ENCODE results near the gene LTBP3.
A peak's percentile ranks its signal among the peaks of the same experiment; 100 is the strongest.
"Not testable (repeated sequence)": the region's sequence is repeated elsewhere in the genome, so short reads cannot be mapped to it uniquely, and the experiment has no call there.

LTBP3 gene

DNA sequence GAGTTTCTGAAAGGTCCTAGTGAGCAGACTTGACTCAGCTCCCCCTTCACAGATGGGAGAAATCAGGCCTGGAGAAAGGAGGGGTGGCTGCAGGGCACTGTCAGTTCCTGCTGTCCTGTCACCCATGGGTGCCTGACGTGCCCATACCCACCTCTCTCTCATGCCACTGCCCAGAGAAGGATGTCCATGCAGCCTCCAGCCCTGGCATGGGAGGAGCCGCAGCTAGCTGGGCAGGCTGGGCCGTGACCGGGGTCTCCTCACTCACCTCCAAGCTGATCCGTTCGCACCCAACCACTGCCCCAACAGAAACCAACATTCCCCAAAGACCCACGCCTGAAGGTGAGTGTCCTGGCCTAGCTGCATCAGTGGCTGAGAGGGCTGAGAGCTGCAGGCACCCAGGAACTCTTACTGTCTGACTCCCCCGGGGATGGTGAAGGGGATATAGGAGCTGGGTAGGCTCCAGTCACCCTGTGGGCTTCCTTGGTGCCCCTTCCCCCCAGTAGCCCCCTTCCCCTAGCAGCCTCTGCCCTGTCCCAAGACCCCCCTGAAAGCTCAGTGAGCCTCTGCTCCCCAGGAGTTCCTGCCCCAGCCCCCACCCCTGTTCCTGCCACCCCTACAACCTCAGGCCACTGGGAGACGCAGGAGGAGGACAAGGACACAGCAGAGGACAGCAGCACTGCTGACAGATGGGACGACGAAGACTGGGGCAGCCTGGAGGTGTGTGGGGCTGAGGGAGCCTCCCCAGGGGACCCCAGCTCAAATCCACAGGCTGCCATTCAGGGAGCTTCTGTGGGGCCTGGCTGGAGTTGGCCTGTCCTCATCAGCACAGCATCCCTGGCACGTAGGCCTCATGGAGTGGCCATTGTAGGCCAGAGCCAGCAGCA is 21.5 kb downstream of the LTBP3 start:
- DNase-seq (ENCODE audit: low read depth), result no peak

DNA sequence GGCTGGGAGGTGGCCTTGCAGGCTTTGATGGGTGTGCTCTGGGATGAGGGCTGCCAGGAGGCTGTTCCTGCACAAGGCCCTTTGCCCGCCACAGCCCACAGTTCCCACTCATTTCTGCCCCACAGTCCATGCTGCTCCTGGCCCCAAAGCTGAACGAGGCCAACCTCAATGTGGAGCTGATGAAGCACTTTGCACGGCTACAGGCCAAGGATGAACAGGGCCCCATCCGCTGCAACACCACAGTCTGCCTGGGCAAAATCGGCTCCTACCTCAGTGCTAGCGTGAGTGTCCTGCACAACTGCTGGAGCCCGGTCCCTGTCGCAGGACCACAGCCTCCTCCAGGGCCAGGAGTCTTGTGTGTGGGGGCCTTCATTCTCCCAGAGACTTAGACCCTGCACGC is 23.1 kb downstream of the LTBP3 start:
- DNase-seq (ENCODE audit: low read depth), result no peak

DNA sequence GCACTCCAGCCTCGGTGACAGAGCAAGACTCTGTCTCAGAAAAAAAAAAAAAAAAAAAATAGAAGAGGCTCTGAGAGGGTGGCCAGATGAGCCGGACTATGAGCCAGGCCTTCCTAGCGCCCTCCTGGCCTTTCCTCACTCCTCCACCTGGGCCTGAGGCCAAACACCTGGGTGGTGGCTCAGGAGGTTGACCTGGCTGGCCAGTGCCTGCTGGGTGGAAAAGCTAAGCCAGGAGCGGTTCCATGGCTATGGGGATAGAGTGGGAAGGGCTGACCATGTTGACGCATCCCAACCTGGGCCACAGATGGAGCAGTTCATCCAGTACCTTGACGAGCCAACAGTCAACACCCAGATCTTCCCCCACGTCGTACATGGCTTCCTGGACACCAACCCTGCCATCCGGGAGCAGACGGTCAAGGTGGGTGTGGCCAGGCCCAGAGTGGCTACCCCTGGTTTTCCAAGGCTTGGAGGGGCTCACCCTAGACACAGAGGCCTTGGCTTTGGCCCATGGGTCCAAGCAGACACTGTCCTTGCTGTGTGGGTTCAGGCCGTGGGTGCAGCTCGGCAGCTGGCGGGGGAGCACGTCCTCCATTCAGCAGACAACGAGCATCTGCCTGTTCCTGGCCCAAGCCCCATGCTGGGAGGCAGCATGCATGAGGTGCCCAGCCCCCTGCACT is 25.6 kb downstream of the LTBP3 start:
- DNase-seq (ENCODE audit: low read depth), result no peak

DNA sequence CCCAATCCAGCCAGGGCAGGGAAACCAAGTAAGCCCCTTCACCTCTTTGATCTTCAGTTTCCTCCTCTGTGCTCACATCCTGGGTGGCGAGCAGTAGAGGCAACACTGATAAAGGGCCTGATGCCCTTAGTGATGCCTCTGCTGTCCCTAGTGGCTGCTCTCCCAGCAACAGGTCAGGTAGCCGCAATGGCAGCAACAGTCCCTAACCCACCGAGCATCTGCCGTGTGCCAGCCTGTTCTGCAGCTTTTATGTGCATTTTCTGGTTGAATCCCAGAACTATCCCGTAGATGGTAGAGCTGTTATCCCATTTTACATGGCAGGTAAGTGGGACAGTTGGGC is 28.0 kb downstream of the LTBP3 start:
- no peak for DNase-seq (ENCODE audit: low read depth)

DNA sequence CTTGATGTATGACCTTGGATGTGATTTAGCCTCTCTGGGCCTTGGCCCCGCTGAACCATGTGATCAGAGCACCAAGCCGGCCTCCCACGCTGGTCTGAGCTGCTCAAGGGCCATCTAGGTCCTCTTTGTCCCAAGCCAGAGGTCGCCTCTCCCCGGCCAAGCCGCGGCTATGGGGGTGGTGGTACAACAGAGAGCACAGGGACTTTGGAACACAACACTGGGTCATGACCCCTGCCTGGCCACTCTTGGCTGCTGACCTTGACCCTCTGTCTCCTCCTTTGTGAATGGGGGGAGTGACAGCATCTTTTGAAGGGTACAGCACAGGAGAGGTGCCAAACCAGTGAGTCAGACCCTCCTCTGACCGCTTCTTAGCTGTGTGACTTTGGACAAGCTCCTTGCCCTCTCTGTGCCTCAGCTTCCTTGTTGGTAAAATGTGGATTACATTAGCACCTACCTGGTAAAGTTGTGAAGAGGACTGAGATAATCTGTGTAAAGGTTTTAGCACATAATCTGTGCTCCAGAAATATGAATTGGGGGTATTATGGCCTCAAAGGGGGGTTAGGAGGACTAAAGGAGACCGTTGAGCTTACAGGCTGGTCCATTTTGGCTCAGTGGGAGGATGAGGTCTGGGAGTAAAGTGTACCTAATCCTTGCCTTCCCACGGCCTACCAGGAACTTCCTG is 28.5 kb downstream of the LTBP3 start:
- no peak for DNase-seq (ENCODE audit: low read depth)

DNA sequence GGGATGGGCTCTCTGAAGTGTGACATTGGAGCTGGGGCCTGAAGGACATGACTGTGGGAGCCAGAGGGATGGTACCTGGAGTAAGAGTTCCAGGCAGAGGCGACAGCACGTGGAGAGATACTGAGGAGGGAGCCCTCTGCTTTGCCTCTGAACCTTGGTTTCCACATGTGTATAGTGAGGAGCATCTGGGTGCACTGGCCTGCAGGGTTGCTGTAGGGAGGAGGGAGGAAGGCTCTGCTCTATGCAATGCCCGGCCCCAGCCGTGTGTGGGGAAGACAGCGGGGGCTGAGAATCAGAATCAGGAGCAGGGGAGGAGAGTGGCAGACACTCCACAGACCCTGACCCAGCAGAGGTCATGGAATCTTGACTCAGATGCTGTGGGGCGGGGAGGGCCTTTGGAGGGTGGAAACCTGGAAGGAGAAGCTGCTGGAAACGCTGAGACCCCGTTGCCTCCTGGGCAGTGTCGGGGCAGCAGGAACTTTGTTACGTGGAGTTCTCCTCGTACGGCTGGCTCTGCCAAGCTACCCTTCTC is 29.3 kb downstream of the LTBP3 start:
- DNase-seq (ENCODE audit: low read depth), result no peak

DNA sequence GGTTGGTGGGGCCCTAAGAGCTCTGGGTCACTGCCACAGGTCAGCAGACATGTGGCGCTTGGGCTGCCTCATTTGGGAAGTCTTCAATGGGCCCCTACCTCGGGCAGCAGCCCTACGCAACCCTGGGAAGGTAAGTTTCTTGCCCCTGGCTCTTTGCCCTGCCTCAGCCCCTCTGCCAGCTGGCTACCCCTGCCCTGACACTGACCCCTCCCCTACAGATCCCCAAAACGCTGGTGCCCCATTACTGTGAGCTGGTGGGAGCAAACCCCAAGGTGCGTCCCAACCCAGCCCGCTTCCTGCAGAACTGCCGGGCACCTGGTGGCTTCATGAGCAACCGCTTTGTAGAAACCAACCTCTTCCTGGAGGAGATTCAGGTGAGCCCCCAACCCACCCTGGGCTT is 31.4 kb downstream of the LTBP3 start:
- DNase-seq (ENCODE audit: low read depth), result no peak

DNA sequence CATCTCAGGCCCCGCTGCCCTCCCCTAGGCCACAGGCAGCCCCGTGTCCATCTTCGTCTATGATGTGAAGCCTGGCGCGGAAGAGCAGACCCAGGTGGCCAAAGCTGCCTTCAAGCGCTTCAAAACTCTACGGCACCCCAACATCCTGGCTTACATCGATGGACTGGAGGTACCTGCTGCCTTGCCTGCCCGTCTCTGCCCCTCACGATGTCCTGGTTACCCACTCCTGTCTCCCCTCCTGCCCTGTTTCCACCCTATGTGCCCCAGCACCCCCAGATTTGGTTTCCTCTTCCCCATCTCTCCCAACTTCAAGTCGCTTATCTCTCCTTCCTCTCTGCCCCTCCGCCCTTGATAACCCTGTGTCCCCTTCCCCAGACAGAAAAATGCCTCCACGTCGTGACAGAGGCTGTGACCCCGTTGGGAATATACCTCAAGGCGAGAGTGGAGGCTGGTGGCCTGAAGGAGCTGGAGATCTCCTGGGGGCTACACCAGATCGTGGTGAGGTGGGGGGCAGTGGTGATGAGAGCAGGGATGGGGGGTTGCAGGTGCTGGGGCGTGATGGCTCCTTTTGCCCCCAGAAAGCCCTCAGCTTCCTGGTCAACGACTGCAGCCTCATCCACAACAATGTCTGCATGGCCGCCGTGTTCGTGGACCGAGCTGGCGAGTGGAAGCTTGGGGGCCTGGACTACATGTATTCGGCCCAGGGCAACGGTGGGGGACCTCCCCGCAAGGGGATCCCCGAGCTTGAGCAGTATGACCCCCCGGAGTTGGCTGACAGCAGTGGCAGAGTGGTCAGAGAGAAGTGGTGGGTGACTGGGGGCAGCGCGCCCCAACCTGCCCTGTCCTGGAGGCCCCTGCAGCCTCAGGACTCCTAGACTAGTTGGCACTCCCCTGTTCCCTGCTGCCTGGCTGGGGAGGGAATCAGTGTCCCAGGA is 32.3 kb downstream of the LTBP3 start:
- DNase-seq (ENCODE audit: low read depth), result no peak

DNA sequence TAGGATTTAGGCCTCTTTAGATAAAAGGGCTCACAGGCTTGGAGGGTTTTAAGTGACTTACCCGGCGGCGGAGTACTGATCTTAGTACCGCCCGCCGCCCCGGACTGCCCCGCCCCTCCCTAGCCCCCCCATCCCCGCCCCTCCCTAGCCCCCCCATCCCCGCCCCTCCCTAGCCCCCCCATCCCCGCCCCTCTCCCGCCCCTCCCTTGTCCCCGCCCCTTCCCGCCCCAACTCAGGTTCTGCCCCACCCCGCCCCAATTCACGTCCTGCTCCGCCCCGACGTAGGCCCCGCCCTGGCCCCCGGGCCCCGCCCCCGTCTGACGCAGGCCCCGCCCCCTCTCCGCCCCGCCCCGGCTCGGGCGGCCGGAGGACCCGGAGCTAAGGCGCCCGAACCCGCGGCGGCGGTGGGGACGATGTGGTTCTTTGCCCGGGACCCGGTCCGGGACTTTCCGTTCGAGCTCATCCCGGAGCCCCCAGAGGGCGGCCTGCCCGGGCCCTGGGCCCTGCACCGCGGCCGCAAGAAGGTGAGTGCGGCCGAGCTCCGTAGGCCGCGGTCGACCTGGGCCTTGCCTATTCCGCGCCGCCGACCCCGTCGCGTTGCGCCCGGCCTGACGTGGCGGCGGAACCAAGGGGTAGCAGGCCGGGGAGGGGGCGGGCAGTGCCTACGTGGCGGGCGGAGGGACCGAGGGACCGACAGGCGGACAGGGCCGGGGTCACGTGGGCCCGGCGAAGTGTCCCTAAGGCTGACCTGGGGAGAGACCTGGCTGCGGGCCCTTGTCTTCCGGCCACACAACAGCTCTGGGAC is 33.2 kb downstream of the LTBP3 start, which contains the start of gene SCYL1:
Gene SCYL1 (plus strand): TSS at position 343 of the 805 bp plus-strand sequence. CDS start 71 bp downstream, at position 414.
- DNase-seq (ENCODE audit: low read depth), result peak; percentile 77

DNA sequence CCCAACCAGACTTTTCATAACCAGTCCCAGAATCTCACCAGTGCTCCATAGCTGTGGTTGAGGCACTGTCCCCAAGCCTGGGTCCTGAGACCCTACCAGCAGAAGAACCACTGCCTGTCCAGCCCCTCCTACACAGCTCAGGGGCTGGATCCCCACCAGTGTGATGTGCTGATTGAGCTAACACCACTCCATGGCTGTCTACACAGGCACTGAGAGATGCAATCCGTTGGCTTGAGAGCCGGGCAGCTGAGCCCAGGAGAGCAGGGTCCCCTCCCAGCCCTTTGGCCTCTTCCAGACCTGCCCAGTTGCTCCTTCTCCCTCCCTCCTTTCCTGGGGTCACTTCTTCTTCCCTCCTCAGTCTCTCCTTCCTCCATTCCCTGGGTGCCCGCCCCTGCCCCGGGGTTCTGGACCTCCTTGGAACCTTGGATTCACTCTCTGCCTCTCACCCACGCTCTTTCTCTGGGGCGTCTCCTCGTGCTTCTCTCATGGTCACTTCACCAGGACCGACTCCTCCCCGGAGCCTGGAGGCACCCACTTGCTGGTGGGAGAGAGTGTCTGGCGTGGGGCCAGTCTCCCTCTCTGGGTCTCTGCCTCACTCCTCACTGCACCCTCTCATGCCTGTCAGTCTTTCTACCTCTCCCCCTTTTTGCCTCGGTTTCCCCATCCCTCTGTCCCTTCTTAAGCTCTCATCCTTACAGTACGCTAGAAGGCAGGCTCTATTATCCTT is 34.0 kb downstream of the LTBP3 start:
- no peak for DNase-seq (ENCODE audit: low read depth)

DNA sequence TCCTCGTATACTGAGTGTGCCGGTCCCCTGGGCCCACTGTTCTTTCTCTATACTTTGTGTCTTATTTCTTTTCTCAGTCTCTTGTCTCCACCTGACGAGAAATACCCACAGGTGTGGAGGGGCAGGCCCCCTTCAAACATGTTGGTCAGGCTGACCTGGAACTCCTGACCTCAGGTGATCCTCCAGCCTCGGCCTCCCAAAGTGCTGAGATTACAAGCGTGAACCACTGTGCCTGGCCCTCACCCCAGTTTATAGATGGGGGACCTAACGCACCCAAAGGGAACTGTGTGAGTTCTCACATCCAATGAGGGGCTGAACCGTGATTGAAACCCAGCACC is 34.6 kb downstream of the LTBP3 start:
- not testable (repeated sequence) for DNase-seq (ENCODE audit: low read depth)

DNA sequence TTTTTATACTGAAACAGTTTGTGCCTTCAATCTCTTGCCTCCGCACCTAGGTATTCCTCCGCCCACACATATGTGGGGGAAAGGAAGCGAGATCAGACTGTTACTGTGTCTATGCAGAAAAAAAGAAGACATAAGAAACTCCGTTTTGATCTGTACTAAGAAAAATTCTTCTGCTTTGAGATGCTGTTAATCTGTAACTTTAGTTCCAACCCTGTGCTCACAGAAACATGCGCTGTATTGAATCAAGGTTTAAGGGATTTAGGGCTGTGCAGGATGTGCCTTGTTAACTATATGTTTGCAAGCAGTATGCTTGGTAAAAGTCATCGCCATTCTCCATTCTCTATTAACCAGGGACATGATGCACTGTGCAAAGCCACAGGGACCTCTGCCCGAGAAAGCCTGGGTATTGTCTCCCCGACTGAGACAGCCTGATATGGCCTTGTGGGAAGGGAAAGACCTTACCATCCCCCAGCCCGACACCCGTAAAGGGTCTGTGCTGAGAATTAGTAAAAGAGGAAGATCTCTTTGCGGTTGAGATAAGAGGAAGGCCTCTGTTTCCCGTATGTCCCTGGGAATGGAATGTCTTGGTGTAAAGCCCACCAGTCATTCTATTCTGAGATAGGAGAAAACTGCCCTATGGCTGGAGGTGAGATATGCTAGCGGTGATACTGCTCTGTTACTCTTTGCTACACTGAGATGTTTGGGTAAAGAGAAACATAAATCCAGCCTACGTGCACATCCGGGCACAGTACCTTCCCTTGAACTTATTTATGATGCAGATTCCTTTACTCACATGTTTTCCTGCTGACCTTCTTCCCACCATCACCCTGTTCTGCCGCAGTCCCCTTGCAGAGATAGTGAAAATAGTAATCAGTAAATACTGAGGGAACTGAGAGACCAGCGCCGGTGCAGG is 35.2 kb downstream of the LTBP3 start:
- not testable (repeated sequence) for DNase-seq (ENCODE audit: low read depth)

DNA sequence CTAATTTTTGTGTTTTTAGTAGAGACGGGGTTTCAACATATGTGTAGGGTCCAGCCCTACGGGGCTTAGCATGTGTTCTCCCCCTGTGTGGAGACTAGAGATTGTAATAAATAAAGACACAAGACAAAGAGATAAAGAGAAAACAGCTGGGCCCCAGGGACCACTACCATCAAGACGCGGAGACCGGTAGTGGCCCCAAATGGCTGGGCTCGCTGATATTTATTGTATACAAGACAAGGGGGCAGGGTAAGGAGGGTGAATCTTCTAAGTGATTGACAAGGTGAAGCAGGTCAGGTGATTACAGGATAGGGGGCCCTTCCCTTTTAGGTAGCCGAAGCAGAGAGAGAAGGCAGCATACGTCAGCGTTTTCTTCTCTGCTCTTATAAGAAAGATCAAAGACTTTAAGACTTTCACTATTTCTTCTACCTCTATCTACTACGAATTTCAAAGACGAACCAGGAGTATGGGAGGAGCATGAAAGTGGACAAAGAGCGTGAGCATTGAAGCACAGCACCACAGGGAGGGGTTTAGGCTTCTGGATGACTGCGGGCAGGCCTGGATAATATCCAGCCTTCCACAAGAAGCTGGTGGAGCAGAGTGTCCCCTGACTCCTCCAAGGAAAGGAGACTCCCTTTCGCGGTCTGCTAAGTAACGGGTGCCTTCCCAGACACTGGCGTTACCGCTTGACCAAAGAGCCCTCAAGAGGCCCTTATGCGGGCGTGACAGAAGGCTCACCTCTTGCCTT is 36.2 kb downstream of the LTBP3 start:
- DNase-seq (ENCODE audit: low read depth), result not testable (repeated sequence)

DNA sequence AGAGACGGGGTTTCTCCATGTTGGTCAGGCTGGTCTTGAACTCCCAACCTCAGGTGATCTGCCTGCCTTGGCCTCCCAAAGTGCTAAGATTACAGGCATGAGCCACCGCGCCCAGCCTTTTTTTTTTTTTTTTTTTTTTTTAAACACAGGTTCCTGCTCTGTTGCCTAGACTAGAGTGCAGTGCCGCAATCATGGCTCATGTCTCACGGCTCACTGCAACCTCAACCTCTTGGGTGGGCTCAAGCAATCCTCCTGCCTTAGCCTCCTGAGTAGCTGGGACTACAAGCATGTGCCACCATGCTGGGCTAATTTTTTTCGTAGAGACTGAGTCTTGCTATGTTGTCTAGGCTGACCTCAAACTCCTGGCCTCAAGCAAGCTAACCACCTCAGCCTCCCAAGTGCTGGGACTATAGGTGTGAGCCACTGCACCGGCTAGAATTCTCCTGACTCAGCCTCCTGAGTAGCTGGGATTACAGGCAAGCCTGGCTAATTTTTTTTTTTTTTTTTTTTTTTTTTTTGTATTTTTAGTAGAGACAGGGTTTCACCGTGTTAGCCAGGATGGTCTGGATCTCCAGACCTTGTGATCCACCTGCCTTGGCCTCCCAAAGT is 39.1 kb downstream of the LTBP3 start:
- not testable (repeated sequence) for DNase-seq (ENCODE audit: low read depth)

DNA sequence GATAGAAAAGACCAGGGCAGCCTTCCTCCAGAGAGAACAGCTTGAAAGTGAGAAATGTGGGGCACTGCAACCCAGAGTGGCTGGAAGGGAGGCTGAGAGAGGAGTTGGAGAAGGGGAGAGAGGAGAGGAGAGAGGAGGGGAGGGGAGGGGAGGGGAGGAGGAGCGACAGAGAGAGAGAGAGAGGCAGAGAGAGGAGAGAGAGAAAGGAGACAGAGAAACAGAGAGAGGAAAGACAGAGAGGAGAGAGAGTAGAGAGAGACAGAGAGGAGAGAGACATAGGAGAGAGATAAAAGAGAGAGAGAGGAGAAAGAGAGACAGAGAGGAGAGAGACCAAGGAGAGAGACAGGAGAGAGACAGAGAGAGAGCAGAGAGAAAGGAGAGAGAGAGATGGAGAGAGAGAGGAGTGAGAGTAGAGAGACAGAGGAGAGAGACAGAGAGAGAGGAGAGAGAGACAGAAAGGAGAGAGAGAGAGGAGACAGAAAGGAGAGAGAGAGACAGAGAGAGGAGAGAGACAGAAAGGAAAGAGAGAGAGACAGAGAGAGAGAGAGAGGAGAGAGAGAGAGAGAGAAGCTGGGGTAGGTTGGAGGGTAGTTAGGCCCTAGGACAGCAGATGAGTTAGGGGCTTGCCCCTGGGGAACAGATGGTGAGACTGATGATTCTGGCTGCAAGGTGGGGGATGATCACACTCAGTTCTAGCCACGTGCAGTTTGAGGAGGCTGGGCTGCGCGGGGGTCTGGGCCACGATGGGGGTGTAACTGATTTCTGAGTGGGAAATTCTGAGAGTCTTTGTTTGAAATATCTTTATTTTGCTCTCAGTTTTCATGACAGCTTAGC is 41.8 kb downstream of the LTBP3 start:
- no peak for DNase-seq (ENCODE audit: low read depth)

DNA sequence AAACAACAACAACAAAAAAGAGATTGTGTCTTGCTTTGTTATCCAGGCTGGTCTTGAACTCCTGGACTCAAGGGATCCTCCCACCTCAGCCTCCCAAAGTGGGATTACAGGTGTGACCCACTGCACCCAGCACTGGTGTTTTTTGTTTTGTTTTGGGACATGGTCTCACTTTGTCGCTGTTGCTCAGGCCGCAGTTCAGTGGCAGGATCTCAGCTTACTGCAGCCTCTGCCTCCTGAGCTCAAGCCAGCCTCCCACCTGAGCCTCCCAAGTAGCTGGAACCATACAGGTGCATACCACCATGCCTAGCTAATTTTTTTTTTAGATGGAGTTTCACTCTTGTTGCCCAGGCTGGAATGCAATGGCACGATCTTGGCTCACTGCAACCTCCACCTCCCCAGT is 45.8 kb downstream of the LTBP3 start:
- DNase-seq (ENCODE audit: low read depth), result not testable (repeated sequence)

Data from stimulated activated CD8-positive, alpha-beta memory T cell treated with anti-CD3 and anti-CD28 coated beads, Interleukin-12 subunit alpha, Interleukin-12 subunit beta, amount 100 ng/mL, for 4 hours (primary cell).